Measurements from ENCODE around the gene ADAT1. TPM values are rescaled to one million over a fixed set of nuclear protein-coding genes. Genes with fewer than 3 reads are reported as not detected.

The ADAT1 gene
- total RNA-seq, 6 experiments from 2014 or later, result 48.3 to 61.2 (median 55.0) TPM

DNA sequence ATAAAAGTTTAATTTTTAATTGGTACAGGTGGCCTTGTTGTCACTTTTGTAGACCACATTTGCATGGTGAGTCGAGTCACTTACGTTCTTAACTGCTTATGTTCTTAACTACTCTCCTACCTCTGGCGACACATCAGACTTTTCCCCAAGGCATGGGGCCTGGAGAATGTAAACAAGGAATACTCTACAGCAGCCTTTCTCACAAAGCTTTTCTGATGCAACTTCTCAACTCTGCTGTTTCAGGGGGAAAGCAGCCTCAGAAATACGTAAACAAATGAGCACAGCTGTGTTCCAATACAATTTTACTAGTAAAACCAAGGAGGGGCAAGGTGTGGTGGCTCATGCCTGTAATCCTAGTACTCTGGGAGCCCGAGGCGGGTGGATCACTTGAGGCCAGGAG lies 17.5 kb upstream of the ADAT1 start:
- Mint-ChIP-seq H3K9me3 (no peaks in the 10 kb centered on the region), H3K4me3 (no peak overlapping the region), H3K36me3 (ENCODE audit: low read depth) (peaks cover 54% of the 10 kb centered on the region), H3K27ac (no peak overlapping the region), H3K4me1 (ENCODE audit: low read depth) (peaks cover 15% of the 10 kb centered on the region), H3K27me3 (ENCODE audit: insufficient read depth) (no peaks in the 10 kb centered on the region)
- no peak for DNase-seq
- TF ChIP-seq, protein P1, sequence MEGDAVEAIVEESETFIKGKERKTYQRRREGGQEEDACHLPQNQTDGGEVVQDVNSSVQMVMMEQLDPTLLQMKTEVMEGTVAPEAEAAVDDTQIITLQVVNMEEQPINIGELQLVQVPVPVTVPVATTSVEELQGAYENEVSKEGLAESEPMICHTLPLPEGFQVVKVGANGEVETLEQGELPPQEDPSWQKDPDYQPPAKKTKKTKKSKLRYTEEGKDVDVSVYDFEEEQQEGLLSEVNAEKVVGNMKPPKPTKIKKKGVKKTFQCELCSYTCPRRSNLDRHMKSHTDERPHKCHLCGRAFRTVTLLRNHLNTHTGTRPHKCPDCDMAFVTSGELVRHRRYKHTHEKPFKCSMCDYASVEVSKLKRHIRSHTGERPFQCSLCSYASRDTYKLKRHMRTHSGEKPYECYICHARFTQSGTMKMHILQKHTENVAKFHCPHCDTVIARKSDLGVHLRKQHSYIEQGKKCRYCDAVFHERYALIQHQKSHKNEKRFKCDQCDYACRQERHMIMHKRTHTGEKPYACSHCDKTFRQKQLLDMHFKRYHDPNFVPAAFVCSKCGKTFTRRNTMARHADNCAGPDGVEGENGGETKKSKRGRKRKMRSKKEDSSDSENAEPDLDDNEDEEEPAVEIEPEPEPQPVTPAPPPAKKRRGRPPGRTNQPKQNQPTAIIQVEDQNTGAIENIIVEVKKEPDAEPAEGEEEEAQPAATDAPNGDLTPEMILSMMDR (IDR thresholded peaks at IDR 0.05), result no peak

DNA sequence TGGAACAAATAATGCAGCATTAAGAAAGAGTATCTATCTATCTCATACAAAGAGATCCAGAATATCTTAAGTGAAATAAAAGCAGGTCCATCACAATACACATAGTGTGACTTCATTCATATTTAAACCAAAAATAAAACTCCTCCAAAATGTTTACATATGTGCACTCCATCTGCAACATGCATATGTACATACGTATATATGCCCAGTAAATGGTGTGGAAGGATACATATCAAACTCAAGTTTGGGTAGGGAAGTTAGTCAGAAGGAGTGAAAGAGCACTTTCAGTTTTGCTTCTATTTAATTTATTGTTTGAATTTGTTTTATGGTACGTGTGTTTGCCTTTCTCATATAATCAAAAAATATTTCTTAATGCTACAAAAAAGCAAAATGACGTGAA lies 12.0 kb upstream of the ADAT1 start:
- no peak overlapping the region for H3K27ac Mint-ChIP-seq
- no peaks in the 10 kb centered on the region for H3K4me1 Mint-ChIP-seq (ENCODE audit: low read depth)
- TF ChIP-seq, protein P1 (IDR thresholded peaks at IDR 0.05), result no peak
- no peaks in the 10 kb centered on the region for H3K27me3 Mint-ChIP-seq (ENCODE audit: insufficient read depth)
- no peak overlapping the region for H3K4me3 Mint-ChIP-seq
- no peaks in the 10 kb centered on the region for H3K9me3 Mint-ChIP-seq
- peaks cover 58% of the 10 kb centered on the region for H3K36me3 Mint-ChIP-seq (ENCODE audit: low read depth)
- no peak for DNase-seq

DNA sequence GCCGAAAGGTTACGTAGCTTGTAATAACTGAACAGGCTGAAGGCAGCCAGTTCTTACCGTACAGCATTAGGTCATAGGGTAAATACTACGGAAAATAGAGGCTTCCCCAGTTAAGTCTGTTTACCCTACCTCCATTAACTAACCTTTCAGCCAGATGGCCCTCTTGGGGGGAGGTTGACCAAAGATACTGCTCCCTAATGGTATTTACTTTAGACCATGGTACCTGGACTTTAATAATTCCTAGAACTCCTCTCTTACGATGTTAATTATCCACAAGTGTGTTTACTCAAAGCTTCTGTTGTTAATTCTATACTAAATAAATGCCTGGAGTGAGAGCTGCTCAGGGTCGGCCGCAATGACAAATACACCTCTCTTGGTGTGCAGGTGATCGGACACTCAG lies 9.8 kb upstream of the ADAT1 start:
- TF ChIP-seq, protein P1 (IDR thresholded peaks at IDR 0.05), result no peak
- H3K4me1 Mint-ChIP-seq (ENCODE audit: low read depth), result no peaks in the 10 kb centered on the region
- DNase-seq, result no peak
- no peak overlapping the region for H3K4me3 Mint-ChIP-seq
- no peaks in the 10 kb centered on the region for H3K27me3 Mint-ChIP-seq (ENCODE audit: insufficient read depth)
- no peaks in the 10 kb centered on the region for H3K9me3 Mint-ChIP-seq
- H3K36me3 Mint-ChIP-seq (ENCODE audit: low read depth), result peaks cover 54% of the 10 kb centered on the region
- H3K27ac Mint-ChIP-seq, result no peak overlapping the region

DNA sequence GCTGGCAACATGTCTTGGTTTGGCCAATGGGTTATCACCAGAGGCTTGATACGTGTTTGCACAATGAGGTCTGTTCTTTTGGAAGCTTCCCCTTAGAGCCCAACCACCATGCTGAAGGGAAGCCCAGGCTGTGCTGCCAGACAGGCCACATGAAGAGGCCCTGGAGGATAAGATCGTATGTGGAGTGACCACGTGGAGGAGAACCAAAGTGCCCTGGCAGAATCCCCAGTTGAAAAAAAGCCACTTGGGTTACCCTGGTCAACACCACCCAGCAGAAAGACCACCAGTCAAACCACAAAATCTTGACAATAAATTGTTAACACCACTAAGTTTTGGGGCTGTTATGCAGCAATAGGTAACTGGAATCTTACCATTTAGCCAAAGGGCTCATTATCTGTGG lies 7.0 kb upstream of the ADAT1 start:
- H3K4me1 Mint-ChIP-seq (ENCODE audit: low read depth), result peaks cover 19% of the 10 kb centered on the region
- H3K27ac Mint-ChIP-seq, result no peak overlapping the region
- H3K4me3 Mint-ChIP-seq, result no peak overlapping the region
- TF ChIP-seq, protein P1 (IDR thresholded peaks at IDR 0.05), result no peak
- DNase-seq, result no peak
- peaks cover 58% of the 10 kb centered on the region for H3K36me3 Mint-ChIP-seq (ENCODE audit: low read depth)
- peaks cover 2% of the 10 kb centered on the region; the same call in 1 of the 2 replicates for H3K27me3 Mint-ChIP-seq (ENCODE audit: insufficient read depth)
- H3K9me3 Mint-ChIP-seq, result no peaks in the 10 kb centered on the region

DNA sequence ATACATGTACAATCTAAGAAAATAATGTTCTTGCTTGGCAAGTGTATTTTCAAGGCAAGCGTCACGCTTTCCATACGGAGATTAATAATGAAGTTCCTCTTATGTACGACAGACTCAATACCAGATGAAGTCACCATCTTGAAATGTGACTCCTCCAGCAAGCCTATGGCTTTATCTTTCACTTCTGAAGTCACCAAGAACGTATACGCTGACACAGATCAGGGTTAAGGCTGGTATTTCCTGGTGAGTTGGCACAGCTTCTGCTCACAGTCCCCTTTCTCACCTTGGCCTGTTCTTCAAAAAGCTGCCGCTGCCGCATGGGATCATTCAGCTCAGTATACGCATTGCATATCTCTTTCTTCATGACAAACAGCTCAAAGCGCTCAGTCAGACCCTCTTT lies 6.1 kb upstream of the ADAT1 start:
- TF ChIP-seq, protein P1 (IDR thresholded peaks at IDR 0.05), result no peak
- no peaks in the 10 kb centered on the region for H3K9me3 Mint-ChIP-seq

DNA sequence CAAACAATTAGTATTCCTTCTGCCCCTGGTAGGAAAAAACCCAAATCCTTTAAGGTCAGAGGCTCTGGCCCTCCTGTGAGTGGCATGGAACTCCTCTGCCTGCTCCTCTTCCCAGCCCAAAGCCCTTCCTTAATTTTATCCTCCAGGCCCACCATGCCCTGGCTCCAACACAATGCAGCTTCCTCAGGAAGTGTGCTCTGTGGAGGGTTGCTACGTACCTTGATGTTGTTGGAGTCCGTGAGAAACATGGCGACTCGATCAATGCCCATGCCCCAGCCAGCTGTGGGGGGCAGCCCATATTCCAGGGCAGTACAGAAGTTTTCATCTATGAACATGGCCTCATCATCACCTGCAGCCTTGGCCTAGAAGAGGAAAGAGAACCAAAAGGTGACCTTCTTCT lies 5.3 kb upstream of the ADAT1 start:
- peaks cover 28% of the 10 kb centered on the region for H3K4me1 Mint-ChIP-seq (ENCODE audit: low read depth)
- no peak overlapping the region for H3K27ac Mint-ChIP-seq
- peaks cover 58% of the 10 kb centered on the region for H3K36me3 Mint-ChIP-seq (ENCODE audit: low read depth)

More for the DNA sequence above, 6.1 kb upstream of the ADAT1 start:
- H3K4me3 Mint-ChIP-seq, result no peak overlapping the region
- DNase-seq, result no peak
- H3K27me3 Mint-ChIP-seq (ENCODE audit: insufficient read depth), result peaks cover 2% of the 10 kb centered on the region; the same call in 1 of the 2 replicates
- peaks cover 63% of the 10 kb centered on the region for H3K36me3 Mint-ChIP-seq (ENCODE audit: low read depth)
- peaks cover 28% of the 10 kb centered on the region for H3K4me1 Mint-ChIP-seq (ENCODE audit: low read depth)
- H3K27ac Mint-ChIP-seq, result no peak overlapping the region

More for the DNA sequence above, 5.3 kb upstream of the ADAT1 start:
- Mint-ChIP-seq H3K9me3 (no peaks in the 10 kb centered on the region), H3K4me3 (no peak overlapping the region), H3K27me3 (ENCODE audit: insufficient read depth) (peaks cover 4% of the 10 kb centered on the region)
- TF ChIP-seq, protein P1 (IDR thresholded peaks at IDR 0.05), result no peak
- no peak for DNase-seq
